T follicular helper cell (primary cell): ENCODE measurements around the gene PNPLA2.

Experiments
- DNase-seq: peaks from one replicate; pipeline ENCODE4 v3.0.0-alpha.2; 2020; ENCODE audit warnings: low read depth

PNPLA2 gene

GRCh38 chr11:858762-859339, 40.1 kb downstream of the PNPLA2 start:
- no peak for DNase-seq

DNA sequence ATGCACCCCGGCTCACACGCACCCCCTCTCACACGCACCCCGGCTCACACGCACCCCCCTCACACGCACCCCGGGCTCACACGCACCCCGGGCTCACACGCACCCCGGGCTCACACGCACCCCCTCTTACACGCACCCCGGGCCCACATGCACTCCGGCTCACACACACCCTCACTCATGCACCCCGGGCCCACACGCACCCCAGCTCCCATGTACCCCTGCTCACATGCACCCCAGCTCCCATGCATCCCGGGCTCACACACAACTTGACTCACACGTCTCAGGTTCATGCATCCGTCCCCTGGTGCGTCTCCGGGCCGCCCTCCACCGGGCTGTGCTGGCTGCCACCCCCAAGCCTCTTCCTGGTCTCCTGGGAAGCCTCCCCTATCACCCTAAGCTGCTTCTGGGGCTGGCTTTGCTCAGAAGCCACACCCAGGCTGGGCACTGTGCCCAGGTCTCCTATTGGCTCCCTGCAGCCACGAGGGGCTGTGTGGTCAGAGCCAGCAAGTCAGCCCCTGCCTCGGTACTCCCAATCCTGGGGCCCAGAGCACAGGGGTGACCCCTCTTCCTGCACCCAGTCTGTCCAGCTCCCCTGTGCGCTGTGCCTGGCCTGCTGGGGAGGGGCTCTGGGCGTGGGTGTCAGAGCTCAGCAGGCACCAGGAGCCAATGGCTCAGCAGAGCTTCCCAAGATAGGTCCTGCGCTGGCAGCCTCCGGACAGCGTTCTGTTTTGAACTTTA, 40.8 kb downstream of the PNPLA2 start:
- DNase-seq = no peak

DNA sequence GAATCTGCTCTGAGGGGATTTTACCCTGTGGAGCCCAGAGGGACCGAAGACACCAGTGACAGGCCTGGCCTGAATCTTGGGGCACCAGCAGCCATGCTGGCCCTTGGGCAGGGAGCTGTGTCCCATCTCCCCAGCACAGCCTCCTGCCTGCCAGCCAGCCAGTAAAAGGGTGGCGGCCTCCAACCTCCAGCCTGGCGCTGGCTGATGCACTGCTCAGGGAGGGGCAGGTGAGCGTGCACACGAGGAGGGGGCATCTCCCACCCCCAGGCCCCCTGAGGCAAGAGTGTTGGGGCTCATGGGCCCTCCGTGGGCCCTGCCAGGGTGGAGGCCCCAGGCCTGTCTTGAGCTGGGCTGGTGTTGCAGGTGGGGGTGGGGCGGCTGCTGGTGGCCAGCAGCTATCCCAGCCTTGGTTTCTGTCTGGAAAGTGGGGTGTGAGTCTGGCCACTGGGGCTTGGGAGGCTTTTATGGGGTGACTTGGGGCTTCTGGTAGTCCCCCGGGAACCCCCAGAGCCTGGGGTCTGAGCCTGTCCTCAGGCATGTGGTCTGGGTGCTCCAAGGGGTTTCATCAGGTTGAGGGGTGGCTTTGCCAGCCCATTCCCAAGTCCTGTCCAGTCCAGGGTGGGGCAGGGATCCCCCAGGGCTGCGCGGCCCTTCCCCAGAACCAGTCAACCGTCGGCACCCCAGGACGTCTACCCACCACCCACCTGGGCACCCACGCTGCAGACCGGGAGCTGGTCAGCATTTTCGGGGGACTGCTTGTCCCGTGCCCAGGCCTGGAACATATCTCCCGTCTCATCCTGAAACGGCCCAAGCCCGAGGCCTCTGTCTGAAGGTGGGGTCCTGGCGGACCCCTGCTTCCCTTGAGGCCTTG, 41.8 kb downstream of the PNPLA2 start:
- no peak for DNase-seq

- DNase-seq = no peak
These were observed 42.4 kb downstream of the PNPLA2 start for GRCh38 chr11:861105-861479.

GRCh38 chr11:862081-862661, 43.5 kb downstream of the PNPLA2 start:
- no peak for DNase-seq

DNA sequence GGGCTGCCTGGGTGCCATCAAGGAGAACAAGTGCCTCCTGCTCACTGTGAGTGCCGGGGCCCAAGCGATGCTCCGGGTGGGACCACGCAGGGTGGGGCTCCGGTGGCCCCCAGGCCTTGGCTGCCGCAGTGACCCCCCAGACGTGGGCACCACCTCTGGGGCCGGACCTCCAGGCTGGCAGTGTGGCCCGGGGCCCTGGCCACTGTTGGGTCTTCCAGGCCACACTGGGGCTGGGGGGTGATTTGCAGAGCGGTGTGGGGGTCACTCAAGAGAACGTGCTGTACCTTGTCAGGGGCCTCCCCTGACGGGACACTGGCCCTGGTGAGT, 43.9 kb downstream of the PNPLA2 start:
- no peak for DNase-seq

DNA sequence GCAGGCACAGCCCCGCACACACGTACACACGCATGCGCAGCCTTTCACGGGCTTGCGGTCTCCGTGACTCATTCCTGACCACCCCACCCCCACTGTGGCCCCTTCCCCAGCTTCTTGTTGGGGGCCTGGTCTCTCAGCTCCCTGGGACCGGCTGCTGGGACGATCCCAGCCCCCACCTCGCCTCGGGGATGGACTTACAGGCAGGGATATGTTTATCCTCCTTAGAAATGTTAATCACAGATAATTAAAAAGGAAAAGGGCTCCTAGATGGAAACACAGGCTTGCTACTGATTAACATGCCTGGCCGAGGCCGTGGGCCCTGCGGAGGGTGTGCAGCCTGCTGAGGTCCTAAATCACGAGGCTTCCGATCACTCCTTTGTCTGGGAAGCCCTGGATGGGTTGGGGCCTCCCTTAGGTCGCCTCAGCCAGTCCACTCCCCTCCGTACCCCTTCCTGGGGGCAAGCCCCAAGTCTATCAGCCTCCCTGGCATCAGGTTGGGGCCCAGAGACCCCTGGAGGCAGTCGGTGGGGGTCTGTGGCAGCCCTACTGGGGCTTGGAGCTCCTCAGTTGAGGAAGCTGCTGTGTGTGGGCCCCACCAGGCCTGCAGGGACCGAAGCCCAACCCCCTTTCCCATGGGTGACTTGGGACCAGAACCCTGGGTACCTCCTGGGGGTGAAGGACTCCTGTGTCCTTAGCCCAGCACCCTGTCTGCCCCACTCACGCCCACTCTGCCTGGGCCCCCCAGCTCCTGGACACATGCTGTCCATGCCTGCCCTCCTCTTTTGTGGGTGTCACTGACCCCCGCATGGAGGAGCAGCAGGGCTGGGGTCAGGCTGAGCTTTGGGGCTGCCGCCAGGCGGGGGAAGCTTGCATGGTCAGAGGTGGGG, 44.6 kb downstream of the PNPLA2 start:
- no peak for DNase-seq

DNA sequence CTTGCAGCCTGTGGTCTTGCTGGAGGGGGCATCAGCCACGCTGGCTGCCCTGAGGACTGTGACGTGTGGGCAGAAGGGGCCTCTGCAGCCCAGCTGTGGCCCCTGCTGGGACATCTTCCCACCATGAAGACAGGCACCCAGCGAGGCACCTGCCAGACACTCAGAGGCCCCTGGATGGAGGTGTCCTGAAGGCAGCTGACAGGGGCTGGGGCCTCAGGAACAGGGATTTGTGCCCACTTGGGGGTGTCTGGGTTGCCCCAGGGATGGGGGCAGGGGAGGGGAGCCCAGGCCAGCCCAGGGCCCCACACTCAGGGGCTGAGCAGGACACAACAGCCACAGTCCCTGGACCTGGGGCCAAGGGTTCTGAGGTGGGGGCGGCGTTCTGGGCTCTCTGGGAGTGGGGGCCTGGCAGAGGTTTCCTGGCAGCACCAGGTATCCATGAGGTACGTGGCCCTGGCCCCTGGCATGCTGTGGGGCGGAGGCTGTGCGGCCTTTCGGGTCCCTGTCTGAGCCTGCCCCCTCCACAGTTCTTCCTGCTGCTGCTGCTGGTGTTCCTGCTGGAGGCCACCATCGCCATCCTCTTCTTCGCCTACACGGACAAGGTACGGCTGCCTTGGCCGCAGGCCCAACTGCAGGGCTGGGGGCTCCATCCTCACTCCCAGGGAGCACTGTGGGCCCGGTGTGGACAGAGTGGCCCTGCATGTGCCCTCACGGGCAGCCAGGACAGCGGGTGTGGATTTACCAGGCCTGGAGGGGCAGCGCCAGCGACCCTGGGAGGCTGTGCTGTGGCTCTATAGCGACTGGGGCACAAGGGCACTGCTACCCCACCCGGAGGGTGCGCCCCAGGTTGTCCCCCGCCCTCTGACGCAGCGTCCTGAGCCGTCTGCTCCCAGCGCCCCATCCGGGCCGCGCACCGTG, 45.5 kb downstream of the PNPLA2 start:
- DNase-seq = no peak

- DNase-seq = no peak
These were observed 46.2 kb downstream of the PNPLA2 start for GRCh38 chr11:864898-865297.

DNA sequence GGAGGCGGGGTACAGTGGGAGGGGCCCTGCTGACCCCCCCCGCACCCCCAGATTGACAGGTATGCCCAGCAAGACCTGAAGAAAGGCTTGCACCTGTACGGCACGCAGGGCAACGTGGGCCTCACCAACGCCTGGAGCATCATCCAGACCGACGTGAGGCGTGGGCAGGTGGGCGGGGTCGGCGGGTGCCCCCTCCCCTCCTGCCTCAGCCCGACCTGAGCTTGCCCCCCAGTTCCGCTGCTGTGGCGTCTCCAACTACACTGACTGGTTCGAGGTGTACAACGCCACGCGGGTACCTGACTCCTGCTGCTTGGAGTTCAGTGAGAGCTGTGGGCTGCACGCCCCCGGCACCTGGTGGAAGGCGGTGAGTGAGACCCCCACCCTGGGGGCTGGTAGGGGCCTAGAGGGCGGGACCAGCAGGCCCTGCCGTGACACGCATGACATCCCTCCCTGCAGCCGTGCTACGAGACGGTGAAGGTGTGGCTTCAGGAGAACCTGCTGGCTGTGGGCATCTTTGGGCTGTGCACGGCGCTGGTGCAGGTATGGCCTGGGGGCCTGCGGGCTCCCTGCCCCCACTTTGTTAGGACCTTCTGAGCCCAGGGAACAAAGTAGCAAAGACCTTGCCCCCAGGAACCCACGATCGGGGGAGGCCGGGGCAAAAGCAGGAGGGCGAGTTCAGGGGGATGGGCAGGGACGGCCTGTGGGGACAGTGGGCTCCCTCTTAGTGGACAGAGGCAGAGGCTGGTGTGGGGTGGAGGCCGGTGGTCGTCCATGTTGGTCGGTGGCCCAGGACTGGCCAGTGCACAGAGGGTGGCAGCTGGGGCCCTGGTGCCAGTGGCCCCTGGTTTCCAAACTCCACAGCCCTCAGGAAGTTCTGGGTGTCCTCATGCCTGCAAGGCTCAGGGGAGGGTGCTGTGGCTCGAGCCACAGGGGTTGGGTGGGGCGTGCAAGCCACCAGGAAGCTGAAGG, 47.0 kb downstream of the PNPLA2 start:
- no peak for DNase-seq

DNA sequence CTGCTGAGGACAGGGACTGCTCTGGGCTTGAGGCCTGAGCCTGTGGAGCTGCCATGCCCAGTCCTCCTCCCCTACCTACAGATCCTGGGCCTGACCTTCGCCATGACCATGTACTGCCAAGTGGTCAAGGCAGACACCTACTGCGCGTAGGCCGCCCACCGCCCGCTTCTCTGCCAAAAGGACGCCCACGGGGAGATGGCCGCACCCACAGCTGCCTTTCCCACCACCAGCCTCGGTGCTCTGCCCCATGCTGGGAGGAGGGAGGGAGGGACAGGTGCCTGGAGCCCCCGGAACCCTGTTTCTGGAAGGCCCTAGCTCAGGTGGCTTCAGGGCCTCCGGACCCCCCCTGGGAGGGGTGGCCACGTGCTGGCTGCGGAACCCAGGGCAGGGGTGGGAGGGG, 47.8 kb downstream of the PNPLA2 start:
- no peak for DNase-seq

GRCh38 chr11:867856-868358, 49.2 kb downstream of the PNPLA2 start:
- no peak for DNase-seq

DNA sequence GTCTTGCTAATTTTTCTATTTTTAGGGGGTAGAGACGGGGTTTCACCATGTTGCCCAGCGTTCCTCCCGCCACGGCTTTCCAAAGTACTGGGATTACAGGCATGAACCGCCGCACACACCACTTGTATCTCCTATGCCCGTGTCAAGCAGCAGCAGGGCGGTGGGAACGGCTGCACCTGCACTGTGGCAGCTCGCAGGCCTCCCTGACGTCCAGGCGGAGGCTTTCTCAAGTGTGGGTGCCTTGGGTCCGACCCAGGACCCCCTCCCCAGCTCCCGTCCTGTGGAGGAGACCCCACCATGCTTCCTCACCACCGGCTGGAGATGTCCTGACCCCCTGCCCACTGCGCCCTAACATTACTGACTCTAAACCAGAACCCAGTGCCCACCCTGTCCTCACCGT, 49.7 kb downstream of the PNPLA2 start:
- no peak for DNase-seq

DNA sequence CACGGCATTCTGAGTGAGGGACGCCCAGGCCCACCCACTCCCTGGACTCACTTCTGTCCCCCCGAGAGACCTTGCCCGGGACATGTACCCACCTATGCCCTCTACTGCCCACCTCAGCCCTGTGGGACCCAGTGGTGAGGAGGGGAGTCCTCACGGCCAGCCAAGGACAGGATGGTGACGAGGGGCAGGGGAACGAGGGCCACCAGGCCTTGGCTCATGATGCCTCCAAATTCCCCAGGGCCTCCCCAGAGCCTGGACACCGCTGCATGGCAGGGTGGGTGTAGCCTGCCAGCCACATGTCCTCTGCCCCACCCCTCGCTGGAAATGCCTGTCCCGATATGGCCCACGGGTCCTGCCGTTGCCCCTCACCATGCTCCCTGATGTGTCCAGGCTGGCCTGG, 50.1 kb downstream of the PNPLA2 start:
- DNase-seq = no peak

GRCh38 chr11:869399-870126, 50.8 kb downstream of the PNPLA2 start:
- no peak for DNase-seq

GRCh38 chr11:870127-870413, 51.4 kb downstream of the PNPLA2 start:
- DNase-seq = no peak

GRCh38 chr11:870418-870817, 51.7 kb downstream of the PNPLA2 start:
- DNase-seq = no peak

DNA sequence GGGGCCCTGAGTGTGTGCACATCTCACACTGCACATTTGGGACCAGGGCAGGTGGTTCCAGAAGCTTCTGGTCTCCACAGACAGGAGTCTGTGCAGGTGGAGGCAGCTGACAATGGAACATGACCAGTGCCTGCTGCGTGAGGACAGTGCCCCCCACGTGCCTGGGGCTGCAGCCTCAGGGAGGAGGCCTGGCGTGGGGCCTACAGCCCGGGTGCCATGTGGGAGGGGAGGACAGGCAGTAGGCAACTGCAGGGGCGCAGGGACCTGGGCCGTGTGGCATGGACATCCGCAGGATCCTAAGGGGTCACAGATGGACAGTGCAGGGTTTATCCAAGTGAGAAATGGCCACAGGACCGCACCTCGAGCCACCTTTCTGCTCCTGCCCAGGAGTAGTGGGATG, 52.8 kb downstream of the PNPLA2 start:
- no peak for DNase-seq

- no peak for DNase-seq
These were observed 54.1 kb downstream of the PNPLA2 start for GRCh38 chr11:872799-873198.
